DMS53 treated with DMSO at 0.1 percent for 48 hours (cell line): ENCODE data around the gene TMEM145.
"Not testable (repeated sequence)": the region's sequence is repeated elsewhere in the genome, so short reads cannot be mapped to it uniquely, and the experiment has no call there.

ENCODE experiments used
- DNase-seq: peaks from one replicate; lab custom pipeline; 2025; ENCODE audit not compliant: unreplicated experiment; lab: John Stamatoyannopoulos, UW

The TMEM145 gene

DNA sequence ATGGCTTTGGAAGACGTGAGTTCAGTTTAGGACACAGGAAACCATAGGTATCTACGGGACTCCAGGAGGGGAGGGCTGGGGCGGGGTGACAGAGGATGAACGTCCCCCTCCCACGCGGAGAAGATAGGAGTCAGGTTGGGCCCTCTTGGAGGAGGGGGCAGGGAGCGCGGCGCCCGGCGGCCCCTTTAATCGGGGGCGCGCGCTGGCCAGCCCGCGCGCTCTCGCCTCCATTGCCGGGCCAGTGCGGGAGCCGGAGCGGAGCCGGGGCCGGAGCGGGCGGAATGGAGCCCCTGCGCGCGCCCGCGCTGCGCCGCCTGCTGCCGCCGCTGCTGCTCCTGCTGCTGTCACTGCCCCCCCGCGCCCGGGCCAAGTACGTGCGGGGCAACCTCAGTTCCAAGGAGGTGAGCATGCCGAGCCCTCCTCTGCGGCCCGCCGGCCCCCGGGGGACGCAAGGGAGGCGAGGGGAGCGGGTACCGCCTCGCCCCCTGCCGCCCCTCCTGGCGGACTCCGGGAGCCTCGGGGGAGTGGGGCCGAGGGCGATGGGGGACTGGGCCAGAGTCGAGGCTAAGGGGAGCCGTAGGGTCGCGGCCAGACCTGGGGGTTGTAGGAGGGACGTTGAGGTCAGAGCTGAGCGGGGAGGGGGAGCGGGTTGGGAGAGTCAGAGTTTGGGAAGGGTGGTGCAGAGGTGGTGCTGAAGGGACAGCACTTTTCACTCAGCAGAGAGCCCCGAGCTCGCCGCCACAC lies at the start of gene TMEM145:
Gene TMEM145, plus strand, starts transcription at position 214 of the 744 bp plus-strand sequence. Its CDS starts 68 bp downstream, at position 282.
- DNase-seq: peak; percentile 53

DNA sequence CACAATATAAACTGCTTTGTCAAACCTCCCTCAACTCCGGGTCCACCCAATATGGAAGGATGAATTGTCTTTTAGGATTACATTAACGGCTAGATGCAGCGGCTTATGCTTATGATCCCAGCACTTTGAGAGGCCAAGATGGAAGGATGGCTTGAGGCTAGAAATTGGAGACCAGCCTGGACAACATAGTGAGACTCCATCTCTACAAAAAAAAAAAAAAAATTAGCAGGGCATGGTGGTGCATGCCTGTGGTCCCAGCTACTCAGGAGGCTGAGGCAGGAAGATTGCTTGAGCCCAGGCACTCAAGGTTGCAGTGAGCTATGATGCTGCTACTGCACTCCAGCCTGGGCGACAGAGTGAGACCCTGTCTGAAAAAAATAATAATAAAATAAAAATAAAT lies 47.0 kb upstream of the TMEM145 start:
- DNase-seq: not testable (repeated sequence)

DNA sequence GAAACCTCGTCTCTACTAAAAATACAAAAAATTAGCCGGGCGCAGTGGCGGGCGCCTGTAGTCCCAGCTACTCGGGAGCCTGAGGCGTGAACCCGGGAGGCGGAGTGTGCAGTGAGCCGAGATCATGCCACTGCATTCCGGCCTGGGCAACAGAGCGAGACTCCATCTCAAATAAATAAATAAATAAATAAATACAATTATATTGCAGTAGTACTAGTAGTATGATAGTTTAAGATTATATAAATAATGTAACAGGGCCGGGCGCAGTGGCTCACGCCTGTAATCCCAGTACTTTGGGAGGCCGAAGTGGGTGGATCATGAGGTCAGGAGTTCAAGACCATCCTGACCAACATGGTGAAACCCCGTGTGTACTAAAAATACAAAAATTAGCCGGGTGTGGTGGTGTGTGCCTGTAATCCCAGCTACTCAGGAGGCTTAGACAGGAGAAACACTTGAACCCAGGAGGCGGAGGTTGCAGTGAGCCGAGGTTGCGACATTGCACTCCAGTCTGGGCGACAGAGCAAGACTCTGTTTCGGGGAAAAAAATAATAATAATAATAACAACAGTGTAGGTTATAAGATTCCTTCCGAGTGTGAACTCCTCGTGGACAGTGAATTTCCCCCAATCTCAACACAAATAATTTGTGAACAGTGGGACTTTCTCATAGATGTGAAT lies 46.0 kb upstream of the TMEM145 start:
- not testable (repeated sequence) for DNase-seq

DNA sequence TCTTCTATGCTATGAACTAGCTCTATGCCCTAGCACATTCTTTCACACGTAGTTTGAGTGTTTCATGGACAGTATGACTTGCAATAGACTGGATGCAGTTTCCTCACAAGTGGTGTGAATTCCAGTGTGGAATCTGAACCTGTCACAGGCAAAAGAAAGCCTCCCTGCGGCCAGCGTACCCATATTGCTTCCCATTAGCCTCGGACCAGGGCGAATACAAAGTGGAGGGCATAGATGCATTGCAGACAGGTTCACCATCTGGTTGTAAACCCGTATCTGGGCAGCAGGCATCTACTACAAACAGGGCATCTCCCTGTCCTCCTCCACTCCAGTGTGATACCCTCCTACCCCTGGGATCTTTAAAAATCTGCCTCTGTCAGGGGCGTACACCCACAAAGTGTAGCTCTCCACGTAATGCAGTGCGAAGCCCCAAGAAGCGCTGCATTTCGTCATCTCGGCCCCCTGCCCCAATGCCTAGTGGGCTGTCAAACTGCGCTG lies 45.4 kb upstream of the TMEM145 start:
- peak; percentile 28 for DNase-seq

DNA sequence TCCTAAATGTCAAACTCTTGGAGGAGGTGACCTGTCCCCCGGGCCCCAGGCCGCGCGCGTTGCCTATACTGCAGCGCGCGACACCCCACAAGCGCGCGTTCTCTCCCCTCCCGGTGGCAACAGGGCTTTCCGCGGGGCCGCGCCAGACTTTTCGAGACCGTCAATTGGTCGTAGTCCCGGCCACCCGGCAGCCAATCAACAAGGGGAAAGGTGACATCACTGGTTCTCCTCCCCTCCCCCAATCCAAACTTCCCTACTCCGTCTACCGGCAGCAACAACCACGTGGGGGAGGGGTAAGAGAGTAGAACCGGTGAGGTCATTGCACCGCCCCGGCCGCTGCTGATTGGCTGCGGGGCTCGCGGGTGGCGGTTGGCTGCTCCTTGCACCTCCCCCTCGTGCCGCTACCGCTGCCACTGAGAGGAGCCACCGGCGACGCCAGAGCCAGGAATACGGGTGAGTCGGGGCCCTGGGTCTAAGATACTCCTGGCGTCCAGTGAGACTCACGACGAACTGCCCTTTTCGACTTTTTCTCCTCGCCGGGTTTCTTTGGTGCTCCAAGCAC lies 44.9 kb upstream of the TMEM145 start:
- peak; percentile 99 for DNase-seq

DNA sequence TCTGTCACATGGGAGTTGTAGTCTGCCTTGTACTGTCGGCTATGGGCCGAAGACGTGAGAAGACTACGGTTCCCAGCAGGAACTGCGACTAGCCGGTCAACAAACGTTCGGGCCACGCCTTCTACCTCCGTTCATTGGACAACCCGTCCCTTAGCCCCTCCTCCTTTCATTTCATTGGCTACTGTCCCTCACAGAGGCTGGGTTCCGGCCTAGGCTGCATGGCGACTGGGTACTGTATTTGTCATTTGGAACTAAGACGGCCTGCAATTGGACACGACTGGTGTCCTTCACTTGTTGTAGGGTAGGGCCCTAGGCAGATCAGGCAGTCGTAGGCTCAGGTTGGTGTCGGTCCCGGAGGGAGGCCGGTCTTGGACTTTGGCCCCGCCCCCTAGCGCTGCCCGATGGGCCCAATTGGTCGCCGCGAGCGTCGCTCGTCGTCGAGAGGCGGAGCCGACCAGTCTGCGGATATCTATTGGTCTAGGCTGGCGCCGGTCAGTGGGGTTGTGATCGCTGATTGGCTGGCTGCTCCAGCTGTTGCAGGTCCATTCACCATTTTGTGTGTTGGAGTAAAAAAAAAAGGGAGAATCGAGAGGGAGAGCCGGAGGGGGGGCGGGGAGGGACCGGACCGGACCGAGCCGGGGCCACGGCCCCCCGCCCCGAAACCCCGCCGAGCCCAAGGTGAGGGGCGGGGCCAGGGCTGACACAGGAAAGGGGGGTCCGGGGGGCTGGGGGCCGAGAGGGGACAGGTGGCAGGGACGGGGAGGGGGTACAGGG lies 44.2 kb upstream of the TMEM145 start, which contains the start of gene CIC:
Gene CIC, plus strand, starts transcription at position 549 of the 774 bp plus-strand sequence. CDS start 2,532 bp downstream, outside the sequence.
- peak; percentile 100 for DNase-seq

DNA sequence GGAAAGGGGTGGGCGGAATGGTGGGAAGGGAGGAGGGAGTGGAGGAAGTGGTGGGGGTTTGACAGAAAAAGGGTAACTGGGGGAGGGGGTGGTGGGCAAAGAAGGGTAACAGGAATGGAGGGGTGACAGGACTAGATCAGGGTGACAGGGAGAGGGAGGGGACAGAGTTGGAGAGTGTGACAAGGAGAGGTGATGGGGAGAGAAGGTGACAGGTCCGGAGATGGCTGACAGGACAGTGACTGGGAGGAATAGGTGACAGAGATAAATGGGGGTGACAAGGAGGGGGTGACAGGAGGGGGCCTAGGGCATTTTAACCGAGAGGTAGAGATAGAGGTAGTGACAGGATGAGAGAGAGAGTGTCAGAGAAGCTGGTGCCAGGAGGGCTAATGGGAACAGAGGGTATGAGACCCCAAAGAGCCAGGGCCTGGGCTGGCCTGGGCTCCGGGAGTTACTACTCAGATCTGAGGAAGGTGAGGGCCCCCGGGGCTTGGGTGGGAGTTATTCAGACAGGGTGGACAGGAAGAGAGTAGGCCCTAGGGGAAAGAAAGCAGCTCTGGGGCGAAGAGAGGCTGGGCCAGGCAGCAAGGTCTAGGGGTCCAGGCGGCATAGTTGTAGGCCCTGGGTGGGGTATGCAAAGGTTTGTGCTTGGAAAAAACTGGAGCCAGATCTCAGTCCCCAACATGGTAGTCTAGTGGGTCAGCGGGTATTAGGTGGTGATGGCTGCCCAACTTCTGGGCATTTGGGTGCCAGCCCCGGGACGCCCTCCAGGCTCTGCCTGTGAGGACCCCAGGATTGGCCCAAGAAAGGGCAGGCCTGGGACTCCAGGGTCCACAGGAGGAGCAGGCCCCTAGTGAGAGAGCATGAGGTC lies 43.4 kb upstream of the TMEM145 start:
- no peak for DNase-seq

DNA sequence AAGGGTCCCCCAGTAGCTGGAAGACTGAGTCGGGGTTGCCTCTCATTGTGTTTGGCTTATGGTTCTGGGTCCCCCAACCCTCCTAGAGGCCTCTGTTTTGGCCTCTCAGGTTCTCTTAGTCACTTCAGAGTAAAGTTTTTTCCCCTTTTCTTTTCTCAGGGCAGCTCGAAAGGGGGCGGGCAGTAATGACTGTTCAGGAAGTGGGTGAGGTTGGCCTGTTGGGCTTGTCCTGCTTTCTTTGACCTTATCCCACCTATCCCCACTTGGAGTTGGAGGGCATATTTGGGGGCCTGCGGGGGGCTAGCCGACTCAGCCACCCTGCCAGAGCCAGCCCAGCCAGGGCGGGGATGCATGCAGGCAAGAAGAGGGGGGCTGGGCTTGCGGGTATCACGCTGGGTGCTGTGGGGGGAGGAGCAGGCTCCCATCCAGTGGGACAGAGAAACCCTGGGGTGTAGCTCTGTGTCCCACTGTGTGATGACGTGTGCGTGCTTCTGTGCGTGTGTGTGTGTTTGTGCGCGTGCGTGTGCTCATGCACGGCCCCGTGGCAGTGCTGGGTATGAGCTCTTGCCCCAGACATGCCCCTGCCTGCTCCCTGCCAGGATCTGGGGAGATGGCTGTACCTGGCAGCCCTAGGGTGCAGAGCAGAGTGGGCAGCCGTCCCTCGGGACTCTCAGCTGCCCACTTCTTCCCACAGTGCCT lies 42.6 kb upstream of the TMEM145 start:
- no peak for DNase-seq

DNA sequence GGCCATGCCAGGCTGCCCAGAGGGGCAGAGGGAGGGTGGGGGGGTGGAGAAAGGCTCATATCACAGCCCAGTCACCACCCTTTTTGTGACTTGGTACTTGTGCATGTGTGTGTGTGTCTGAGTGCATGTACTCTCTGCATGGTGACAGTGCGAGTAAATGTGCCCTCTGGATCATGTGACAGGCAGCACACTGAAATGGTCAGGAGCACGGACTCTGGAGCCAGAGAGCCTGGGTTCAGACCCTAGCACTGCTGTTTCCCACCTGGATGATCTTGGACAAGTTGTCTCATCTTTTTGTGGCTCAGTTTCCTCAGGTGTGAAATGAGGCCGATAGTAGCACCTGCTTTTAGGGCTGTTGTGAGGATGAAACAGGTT lies 42.1 kb upstream of the TMEM145 start:
- DNase-seq: no peak

DNA sequence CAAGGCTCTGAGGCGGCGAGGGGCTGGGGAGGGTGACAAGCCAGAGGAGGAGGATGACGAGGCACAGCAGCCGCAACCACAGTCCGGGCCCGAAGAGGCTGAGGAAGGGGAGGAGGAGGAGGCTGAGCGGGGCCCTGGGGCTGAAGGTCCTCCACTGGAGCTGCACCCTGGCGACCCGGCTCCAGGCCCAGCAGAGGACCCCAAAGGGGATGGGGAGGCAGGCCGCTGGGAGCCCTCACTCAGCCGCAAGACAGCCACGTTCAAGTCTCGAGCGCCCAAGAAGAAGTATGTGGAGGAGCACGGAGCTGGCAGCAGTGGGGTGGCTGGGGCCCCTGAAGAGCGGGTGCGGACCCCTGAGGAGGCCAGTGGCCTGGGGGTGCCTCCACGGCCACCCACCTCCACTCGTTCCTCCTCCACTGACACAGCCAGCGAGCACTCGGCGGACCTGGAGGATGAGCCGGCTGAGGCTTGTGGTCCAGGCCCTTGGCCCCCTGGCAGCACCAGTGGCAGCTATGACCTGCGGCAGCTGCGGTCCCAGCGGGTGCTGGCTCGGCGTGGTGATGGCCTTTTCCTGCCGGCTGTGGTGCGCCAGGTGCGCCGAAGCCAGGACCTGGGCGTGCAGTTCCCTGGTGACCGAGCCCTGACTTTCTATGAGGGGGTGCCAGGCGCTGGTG lies 41.1 kb upstream of the TMEM145 start:
- no peak for DNase-seq

DNA sequence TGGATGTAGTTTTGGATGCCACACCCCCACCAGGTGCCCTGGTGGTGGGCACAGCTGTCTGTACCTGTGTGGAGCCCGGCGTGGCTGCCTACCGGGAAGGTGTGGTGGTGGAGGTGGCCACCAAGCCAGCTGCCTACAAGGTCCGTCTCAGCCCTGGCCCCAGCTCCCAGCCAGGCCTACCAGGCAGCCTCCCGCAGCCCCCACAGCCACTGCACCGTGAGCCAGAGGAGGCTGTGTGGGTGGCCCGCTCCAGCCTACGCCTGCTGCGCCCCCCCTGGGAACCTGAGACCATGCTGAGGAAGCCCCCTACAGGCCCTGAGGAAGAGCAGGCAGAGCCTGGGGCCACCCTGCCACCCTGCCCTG lies 40.6 kb upstream of the TMEM145 start:
- no peak for DNase-seq

DNA sequence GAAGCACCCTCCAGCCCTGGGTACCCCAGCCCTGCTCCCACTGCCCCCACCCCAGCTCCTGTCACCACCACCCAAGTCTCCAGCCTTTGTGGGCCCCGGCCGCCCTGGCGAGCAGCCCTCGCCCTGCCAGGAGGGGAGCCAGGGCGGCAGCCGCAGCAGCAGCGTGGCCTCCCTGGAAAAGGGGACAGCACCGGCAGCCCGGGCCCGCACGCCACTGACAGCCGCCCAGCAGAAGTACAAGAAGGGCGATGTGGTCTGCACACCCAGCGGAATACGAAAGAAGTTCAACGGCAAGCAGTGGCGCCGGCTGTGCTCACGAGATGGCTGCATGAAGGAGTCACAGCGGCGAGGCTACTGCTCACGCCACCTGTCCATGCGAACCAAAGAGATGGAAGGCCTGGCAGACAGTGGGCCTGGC lies 40.1 kb upstream of the TMEM145 start:
- no peak for DNase-seq

DNA sequence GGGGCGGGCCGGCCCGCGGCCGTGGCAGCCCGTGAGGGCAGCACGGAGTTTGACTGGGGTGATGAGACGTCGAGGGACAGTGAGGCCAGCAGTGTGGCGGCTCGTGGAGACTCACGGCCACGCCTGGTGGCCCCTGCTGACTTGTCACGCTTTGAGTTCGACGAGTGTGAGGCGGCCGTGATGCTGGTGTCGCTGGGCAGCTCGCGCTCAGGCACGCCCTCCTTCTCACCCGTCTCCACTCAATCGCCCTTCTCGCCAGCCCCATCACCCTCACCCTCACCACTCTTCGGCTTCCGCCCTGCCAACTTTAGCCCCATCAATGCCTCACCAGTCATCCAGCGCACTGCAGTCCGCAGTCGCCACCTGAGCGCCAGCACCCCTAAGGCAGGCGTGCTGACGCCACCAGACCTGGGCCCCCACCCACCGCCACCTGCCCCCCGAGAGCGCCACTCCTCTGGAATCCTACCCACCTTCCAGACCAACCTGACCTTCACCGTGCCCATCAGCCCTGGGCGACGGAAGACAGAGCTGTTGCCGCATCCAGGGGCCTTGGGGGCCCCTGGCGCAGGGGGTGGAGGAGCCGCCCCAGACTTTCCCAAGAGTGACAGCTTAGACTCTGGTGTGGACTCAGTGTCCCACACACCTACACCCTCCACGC lies 39.6 kb upstream of the TMEM145 start:
- no peak for DNase-seq

DNA sequence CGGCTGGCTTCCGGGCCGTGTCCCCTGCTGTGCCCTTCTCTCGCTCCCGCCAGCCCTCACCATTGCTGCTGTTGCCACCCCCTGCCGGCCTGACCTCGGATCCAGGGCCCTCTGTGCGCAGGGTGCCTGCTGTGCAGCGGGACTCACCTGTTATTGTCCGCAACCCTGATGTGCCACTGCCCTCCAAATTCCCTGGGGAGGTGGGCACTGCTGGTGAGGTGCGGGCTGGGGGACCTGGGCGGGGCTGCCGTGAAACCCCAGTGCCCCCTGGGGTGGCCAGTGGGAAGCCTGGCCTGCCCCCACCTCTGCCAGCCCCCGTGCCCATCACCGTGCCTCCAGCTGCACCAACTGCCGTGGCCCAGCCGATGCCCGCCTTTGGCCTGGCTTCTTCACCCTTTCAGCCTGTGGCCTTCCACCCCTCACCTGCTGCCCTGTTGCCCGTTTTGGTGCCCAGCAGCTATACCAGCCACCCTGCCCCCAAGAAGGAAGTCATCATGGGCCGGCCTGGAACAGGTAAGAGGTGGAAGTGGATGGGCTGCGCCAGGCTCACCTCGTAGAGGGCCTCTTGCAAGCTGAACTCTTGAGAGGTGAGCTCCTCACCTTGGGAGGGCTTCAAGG lies 38.9 kb upstream of the TMEM145 start:
- no peak for DNase-seq

DNA sequence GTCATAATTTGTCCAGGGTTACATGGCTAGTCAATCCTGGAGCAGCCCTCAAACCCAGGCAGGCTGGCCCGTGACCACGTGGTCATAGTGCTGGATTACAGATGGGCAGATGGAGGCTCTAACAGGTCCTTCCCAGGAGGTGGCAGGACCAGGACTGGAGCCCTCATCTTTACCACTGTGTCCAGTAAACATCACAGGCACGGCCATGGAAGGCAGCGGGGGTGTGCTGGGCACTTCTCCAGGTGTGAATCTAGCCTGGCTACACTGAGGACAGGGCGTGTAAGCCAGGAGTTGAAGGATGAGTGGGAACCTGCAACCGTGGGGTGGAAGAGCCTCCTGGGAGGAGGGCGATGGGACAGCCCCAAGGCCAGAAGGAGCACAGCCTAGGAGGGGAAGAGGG lies 38.0 kb upstream of the TMEM145 start:
- DNase-seq: no peak

DNA sequence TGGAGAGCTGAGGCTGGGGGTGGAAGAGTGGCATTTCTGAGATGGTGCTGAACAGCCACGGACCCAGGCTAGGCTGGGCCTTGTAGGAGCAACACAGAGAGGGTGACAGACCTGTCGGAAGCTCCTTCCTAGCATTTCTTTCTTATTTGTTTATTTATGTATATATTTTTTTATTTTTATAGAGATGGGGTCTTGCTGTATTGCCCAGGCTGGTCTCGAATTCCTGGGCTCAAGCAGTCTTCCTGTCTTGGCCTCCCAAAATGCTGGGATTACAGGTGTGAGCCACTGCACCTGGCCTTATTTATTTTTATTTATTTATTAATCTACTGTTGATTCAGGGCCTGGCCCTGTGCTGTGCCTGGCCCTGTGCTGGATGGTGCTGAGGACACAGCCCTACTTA lies 37.6 kb upstream of the TMEM145 start:
- DNase-seq: no peak

DNA sequence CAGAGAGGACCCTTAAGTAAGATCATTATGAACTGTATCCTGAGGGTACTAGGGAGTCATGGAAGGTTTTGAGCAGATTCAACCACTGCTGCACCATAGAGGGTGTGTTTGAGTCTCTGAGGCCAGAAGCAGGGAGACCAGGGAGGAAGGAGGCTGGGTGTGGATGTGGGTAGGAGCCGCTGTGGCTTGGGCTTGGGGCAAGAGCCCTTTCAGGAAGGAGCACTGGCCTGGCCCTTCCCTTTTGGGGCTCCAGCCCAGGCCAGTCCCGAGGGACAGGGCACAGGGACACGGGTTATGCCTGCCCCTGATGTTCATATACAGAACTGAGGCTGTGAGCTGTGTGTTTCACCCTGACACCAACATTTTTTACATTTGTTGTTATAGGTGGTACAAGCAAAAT lies 36.8 kb upstream of the TMEM145 start:
- DNase-seq: no peak

DNA sequence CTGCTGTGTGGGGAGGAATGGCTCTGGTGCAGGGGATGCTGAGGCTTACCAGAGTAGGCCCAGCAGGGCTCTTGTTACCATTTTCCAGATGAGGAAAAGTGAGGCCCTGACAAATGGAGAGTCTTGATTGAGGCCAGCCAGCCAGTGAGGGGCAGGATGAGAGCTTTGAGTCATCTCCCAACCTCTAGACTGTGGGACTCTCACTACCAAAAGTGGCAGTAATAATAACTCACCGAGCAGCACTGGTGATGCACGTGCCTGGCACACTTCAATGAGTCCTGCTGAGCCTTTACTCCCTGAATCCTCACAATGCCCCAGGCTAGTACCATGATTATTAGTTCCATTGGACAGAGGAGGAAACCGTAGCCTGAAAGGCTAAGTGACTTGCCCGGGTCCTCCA lies 36.3 kb upstream of the TMEM145 start:
- DNase-seq: no peak
